MM.1S (cell line): Measurements from ENCODE around the gene PIEZO2.

Experiments used
- DNase-seq: peaks from one replicate; pipeline ENCODE4 v3.0.0-alpha.2; 2015
- H2AFZ ChIP-seq: fragments of 300-600 bp; sonication (generic); 2 replicates; pipeline ENCODE4 v1.6.0; 2016; ENCODE audit warnings: antibody characterized with exemption, low read length
- H3F3A ChIP-seq: fragments of 300-600 bp; sonication (generic); 2 replicates; pipeline ENCODE4 v1.6.1; 2016; ENCODE audit warnings: mild to moderate bottlenecking, antibody characterized with exemption, low read length, moderate library complexity, mixed read lengths; ENCODE audit not compliant: insufficient read depth
- H3K27ac ChIP-seq: fragments of 300-600 bp; sonication (generic); 2 replicates; pipeline ENCODE4 v1.5.1; 2016; ENCODE audit warnings: mild to moderate bottlenecking, low read length
- H3K27me3 ChIP-seq: fragments of 300-600 bp; sonication (generic); replicated peaks from 2 replicates; pipeline ENCODE4 v1.6.0; 2016; ENCODE audit warnings: low read length; ENCODE audit not compliant: insufficient read depth
- H3K36me3 ChIP-seq: fragments of 300-600 bp; sonication (generic); replicated peaks from 2 replicates; pipeline ENCODE4 v1.6.1; 2016; ENCODE audit warnings: mild to moderate bottlenecking, low read length, mixed read lengths; ENCODE audit not compliant: insufficient read depth
- H3K4me1 ChIP-seq: fragments of 300-600 bp; sonication (generic); 2 replicates; pipeline ENCODE4 v1.6.1; 2016; ENCODE audit warnings: low read length, mixed read lengths
- H3K4me2 ChIP-seq: fragments of 300-600 bp; sonication (generic); 2 replicates; pipeline ENCODE4 v1.6.0; 2016; ENCODE audit warnings: low read depth, low read length
- H3K4me3 ChIP-seq: fragments of 300-600 bp; sonication (generic); 2 replicates; pipeline ENCODE4 v1.5.1; 2016; ENCODE audit warnings: low read length, mixed read lengths
- H3K79me2 ChIP-seq: fragments of 300-600 bp; sonication (generic); 2 replicates; pipeline ENCODE4 v1.6.1; 2016; ENCODE audit warnings: mixed run types, low read length, mixed read lengths
- H3K9ac ChIP-seq: fragments of 300-600 bp; sonication (generic); 2 replicates; pipeline ENCODE4 v1.6.1; 2016; ENCODE audit warnings: low read length, mixed read lengths
- H3K9me2 ChIP-seq: fragments of 300-600 bp; sonication (generic); replicated peaks from 2 replicates; pipeline ENCODE4 v1.6.1; 2016; ENCODE audit warnings: mild to moderate bottlenecking, low read length, mixed read lengths; ENCODE audit not compliant: insufficient read depth
- H3K9me3 ChIP-seq: fragments of 300-600 bp; sonication (generic); replicated peaks from 2 replicates; pipeline ENCODE4 v1.6.1; 2016; ENCODE audit warnings: mild to moderate bottlenecking, low read length, mixed read lengths; ENCODE audit not compliant: insufficient read depth
- H4K20me1 ChIP-seq: fragments of 300-600 bp; sonication (generic); 2 replicates; pipeline ENCODE4 v1.6.1; 2016; ENCODE audit warnings: mild to moderate bottlenecking, low read length, moderate library complexity, mixed read lengths; ENCODE audit not compliant: insufficient read depth
- EZH2 ChIP-seq: fragments of 300-600 bp; sonication (generic); optimal IDR thresholded peaks from 2 replicates; pipeline ENCODE3; 2017; ENCODE audit warnings: low read depth, mild to moderate bottlenecking, antibody characterized with exemption, low read length, mixed read lengths
- EZH2phosphoT487 ChIP-seq: fragments of 300-600 bp; sonication (generic); IDR thresholded peaks from 2 replicates; pipeline ENCODE4 v1.6.1; 2018; ENCODE audit warnings: antibody characterized with exemption, low read length
- TF ChIP-seq, protein P1 (sequence below): fragments of 300-600 bp; sonication (generic); IDR thresholded peaks from 2 replicates; pipeline ENCODE4 v1.5.1; 2016; ENCODE audit warnings: antibody characterized with exemption, low read length, mixed read lengths

The PIEZO2 gene

DNA sequence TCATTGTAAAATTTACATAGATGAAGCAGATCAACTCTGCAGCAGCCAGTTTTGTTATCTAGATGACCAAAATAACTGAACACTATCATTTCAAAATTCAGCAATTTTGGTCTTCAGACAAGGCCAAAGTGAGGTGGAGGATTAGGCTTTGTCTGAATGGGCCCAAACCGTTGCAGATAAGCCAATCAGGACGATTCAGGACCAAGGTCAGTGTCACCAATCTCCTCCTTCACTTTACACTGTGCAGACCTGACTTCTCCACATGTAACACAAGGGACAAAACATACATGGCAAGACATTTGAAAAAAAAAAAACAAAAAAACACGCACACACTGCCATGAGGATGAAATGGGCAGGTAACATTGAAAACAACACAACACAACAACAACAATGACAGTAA is 412.4 kb downstream of the PIEZO2 start:
- TF ChIP-seq EZH2, result no peak
- Histone ChIP-seq H3K4me1 (no peaks in the 10 kb centered on the region), H3K27ac (no peak overlapping the region), H3F3A (no peaks in the 10 kb centered on the region), H3K4me2 (no peak overlapping the region), H3K9me2 (no peaks in the 10 kb centered on the region), H2AFZ (no peak overlapping the region), H3K36me3 (no peaks in the 10 kb centered on the region), H3K9ac (no peak overlapping the region), H3K9me3 (no peaks in the 10 kb centered on the region), H3K27me3 (no peaks in the 10 kb centered on the region), H3K4me3 (no peak overlapping the region), H3K79me2 (no peaks in the 10 kb centered on the region), H4K20me1 (no peaks in the 10 kb centered on the region)
- DNase-seq, result peak; percentile 12

DNA sequence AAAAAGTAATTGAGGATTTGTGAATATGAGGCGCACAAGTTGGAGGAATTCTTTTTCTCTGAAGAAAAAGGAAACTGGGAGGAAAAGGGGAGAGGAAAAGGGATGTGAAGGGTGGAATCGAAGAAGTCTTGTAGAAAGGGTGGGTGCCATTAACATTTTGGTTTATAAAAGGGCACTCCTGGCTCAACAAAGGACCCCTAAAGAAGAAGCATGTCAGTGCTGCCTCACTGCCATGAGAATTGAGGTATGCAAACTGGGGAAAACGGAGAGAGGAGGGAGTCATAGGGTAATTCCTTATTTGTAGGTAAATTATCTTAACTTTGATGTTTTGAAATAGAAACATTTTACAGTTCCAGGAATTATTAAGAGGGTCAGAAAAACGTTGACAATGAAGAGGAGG is 416.4 kb downstream of the PIEZO2 start:
- H3K79me2 ChIP-seq, result no peaks in the 10 kb centered on the region
- H3K27me3 ChIP-seq, result no peaks in the 10 kb centered on the region
- TF ChIP-seq EZH2, result no peak
- TF ChIP-seq EZH2phosphoT487, result no peak
- TF ChIP-seq, protein P1, sequence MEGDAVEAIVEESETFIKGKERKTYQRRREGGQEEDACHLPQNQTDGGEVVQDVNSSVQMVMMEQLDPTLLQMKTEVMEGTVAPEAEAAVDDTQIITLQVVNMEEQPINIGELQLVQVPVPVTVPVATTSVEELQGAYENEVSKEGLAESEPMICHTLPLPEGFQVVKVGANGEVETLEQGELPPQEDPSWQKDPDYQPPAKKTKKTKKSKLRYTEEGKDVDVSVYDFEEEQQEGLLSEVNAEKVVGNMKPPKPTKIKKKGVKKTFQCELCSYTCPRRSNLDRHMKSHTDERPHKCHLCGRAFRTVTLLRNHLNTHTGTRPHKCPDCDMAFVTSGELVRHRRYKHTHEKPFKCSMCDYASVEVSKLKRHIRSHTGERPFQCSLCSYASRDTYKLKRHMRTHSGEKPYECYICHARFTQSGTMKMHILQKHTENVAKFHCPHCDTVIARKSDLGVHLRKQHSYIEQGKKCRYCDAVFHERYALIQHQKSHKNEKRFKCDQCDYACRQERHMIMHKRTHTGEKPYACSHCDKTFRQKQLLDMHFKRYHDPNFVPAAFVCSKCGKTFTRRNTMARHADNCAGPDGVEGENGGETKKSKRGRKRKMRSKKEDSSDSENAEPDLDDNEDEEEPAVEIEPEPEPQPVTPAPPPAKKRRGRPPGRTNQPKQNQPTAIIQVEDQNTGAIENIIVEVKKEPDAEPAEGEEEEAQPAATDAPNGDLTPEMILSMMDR, result no peak
- H3K9me2 ChIP-seq, result no peaks in the 10 kb centered on the region
- no peak for DNase-seq
- H3K4me3 ChIP-seq, result no peak overlapping the region
- no peak overlapping the region for H3K27ac ChIP-seq
- H4K20me1 ChIP-seq, result no peaks in the 10 kb centered on the region
- H3K36me3 ChIP-seq, result no peaks in the 10 kb centered on the region
- no peak overlapping the region for H3K4me2 ChIP-seq
- no peaks in the 10 kb centered on the region for H3K4me1 ChIP-seq
- no peaks in the 10 kb centered on the region for H3K9me3 ChIP-seq
- no peaks in the 10 kb centered on the region for H3F3A ChIP-seq
- no peak overlapping the region for H2AFZ ChIP-seq
- no peak overlapping the region for H3K9ac ChIP-seq

DNA sequence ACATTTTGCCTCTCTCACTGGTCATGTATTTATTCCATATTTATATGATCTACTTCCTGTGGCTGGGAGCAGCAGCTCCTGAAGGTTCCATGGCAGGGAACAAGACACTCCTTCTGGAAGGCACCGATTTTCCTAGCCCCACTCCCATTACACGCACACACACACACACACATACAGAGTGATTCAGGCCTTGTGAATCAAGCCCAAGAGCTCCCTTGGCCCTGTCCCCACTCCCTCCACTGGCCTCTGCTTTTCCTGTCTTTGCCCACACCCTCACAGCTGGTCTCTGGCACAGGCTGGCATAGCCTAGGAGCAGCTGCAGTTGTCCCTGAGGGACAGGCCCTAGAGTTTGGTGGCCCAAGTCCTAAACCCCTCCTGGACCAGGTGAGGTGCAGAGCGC is 421.9 kb downstream of the PIEZO2 start:
- Histone ChIP-seq H3K4me2 (no peak overlapping the region), H2AFZ (no peak overlapping the region), H3K79me2 (no peaks in the 10 kb centered on the region), H3K9me2 (no peaks in the 10 kb centered on the region), H3K4me1 (no peaks in the 10 kb centered on the region), H3K27ac (no peak overlapping the region), H3K4me3 (no peak overlapping the region), H4K20me1 (no peaks in the 10 kb centered on the region), H3K36me3 (no peaks in the 10 kb centered on the region), H3F3A (no peaks in the 10 kb centered on the region), H3K27me3 (no peaks in the 10 kb centered on the region), H3K9ac (no peak overlapping the region), H3K9me3 (no peaks in the 10 kb centered on the region)
- TF ChIP-seq EZH2 (no peak), EZH2phosphoT487 (no peak)
- TF ChIP-seq, protein P1, result no peak
- DNase-seq, result no peak

GRCh38 chr18:10726198-10727068 is 422.9 kb downstream of the PIEZO2 start:
- no peaks in the 10 kb centered on the region for H4K20me1 ChIP-seq
- H2AFZ ChIP-seq, result no peak overlapping the region
- H3K4me1 ChIP-seq, result no peaks in the 10 kb centered on the region
- no peaks in the 10 kb centered on the region for H3K9me2 ChIP-seq
- no peaks in the 10 kb centered on the region for H3K79me2 ChIP-seq
- no peaks in the 10 kb centered on the region for H3K36me3 ChIP-seq
- no peaks in the 10 kb centered on the region for H3K27me3 ChIP-seq
- H3K27ac ChIP-seq, result no peak overlapping the region
- H3F3A ChIP-seq, result no peaks in the 10 kb centered on the region
- DNase-seq, result no peak
- H3K4me3 ChIP-seq, result no peak overlapping the region
- TF ChIP-seq, protein P1, result no peak
- TF ChIP-seq EZH2, result no peak
- no peak for TF ChIP-seq EZH2phosphoT487
- no peak overlapping the region for H3K4me2 ChIP-seq
- H3K9me3 ChIP-seq, result no peaks in the 10 kb centered on the region
- H3K9ac ChIP-seq, result no peak overlapping the region
